Left colon (tissue), 2 donors: Measurements from ENCODE around the gene CLGN. TPM values are rescaled to one million over a fixed set of nuclear protein-coding genes. Genes with fewer than 3 reads are reported as not detected.

Experiments used
- ATAC-seq: fragments of 200-7000 bp; cut with Tn5 transposase; one replicate; pipeline ENCODE4 v1.9.1; 2020; ENCODE audit warnings: mild to moderate bottlenecking, moderate library complexity
- DNase-seq, 2 donors: peaks; one replicate each; pipeline ENCODE4 v3.0.0-alpha.2; 2020
- intact Hi-C, 2 donors: fragments of 100-400 bp; cut with DNase I in 1 of 2; cut with micrococcal nuclease in 1 of 2; formaldehyde crosslinking; loops; one replicate each; pipeline versions ENCODE4 v1.11.2 to v1.14.0; 2022; cut with DNase I, micrococcal nuclease
- total RNA-seq, 2 donors: library from RNA; stranded (reverse); fragmentation: NEBNext Ultra II Directional; extraction: Animal tissue kit (Norgen Biotek cat#: 25700); gene quantifications; one replicate each; pipeline ENCODE4 v1.2.1, GENCODE V29; 2021
- donor health status: DM: no; HTN: no; CAD: no.
- donor health status: DM: yes; HTN: yes; CAD: no.

CLGN gene
- total RNA-seq, 2 donors from 2014 or later = 0.37 to 1.1 TPM

- ATAC-seq = no peak
- no peak for DNase-seq
- intact Hi-C loops = no loop called here
Observed at GRCh38 chr4:140349816-140350215, 77.6 kb downstream of the CLGN start.

- no peak for ATAC-seq
- intact Hi-C loops = no loop called here
- DNase-seq = no peak
Observed at GRCh38 chr4:140346136-140346535, 81.3 kb downstream of the CLGN start.

GRCh38 chr4:140344621-140345020 is 82.8 kb downstream of the CLGN start:
- DNase-seq (no peak), ATAC-seq (no peak)
- intact Hi-C loops = no loop called here

GRCh38 chr4:140344101-140344500 is 83.3 kb downstream of the CLGN start:
- ATAC-seq = peak; percentile 29
- intact Hi-C loops = no loop called here
- DNase-seq = no peak

- intact Hi-C loops = no loop called here
- DNase-seq (peak; percentile 86 to 88), ATAC-seq (peak; percentile 99)
Observed at GRCh38 chr4:140343303-140343702, 84.1 kb downstream of the CLGN start.

- DNase-seq (no peak), ATAC-seq (no peak)
- intact Hi-C loops = no loop called here
Observed at GRCh38 chr4:140342620-140343019, 84.8 kb downstream of the CLGN start.

Other genes starting within 250 kb of the CLGN start
- 10 to 100 TPM; 49.5 to 55.4 TPM for gene SCOC, start 54.0 kb downstream of the CLGN start, total RNA-seq
- not detected for gene MGAT4D, start 70.6 kb upstream of the CLGN start, total RNA-seq
- 10 to 100 TPM; 26.1 to 30.9 TPM for gene ELMOD2, start 96.5 kb upstream of the CLGN start, total RNA-seq
- gene UCP1, start 141.3 kb upstream of the CLGN start, total RNA-seq = not detected